DOHH2 (cell line): ENCODE measurements around the gene FCRL5.
A peak's percentile ranks its signal among the peaks of the same experiment; 100 is the strongest.

Experiments used
- H3F3A ChIP-seq: fragments of 200-600 bp; sonication (generic), shearing (Covaris generic); 2 replicates; pipeline ENCODE4 v1.6.0; 2016; ENCODE audit warnings: antibody characterized with exemption, mild to moderate bottlenecking; ENCODE audit not compliant: control insufficient read depth, insufficient read depth
- H3K27ac ChIP-seq: fragments of 200-600 bp; sonication (generic); 2 replicates; pipeline ENCODE4 v1.5.1; 2014; ENCODE audit warnings: low read depth, mild to moderate bottlenecking, low read length, moderate library complexity
- H3K27me3 ChIP-seq: fragments of 200-600 bp; sonication (generic); 2 replicates; pipeline ENCODE4 v1.6.1; 2014; ENCODE audit warnings: mild to moderate bottlenecking, low read length, mixed read lengths; ENCODE audit not compliant: control insufficient read depth
- H3K36me3 ChIP-seq: fragments of 200-600 bp; sonication (generic); 2 replicates; pipeline ENCODE4 v1.6.1; 2014; ENCODE audit warnings: mild to moderate bottlenecking, low read length, moderate library complexity, mixed read lengths; ENCODE audit not compliant: control insufficient read depth
- H3K4me1 ChIP-seq: fragments of 200-600 bp; sonication (generic); 2 replicates; pipeline ENCODE4 v1.6.1; 2014; ENCODE audit warnings: mild to moderate bottlenecking, low read length, mixed read lengths; ENCODE audit not compliant: control insufficient read depth
- H3K4me2 ChIP-seq: fragments of 200-600 bp; sonication (generic); 2 replicates; pipeline ENCODE4 v1.6.0; 2014; ENCODE audit warnings: mild to moderate bottlenecking, low read length, moderate library complexity
- H3K4me3 ChIP-seq: fragments of 200-600 bp; sonication (generic); 2 replicates; pipeline ENCODE4 v1.5.1; 2014; ENCODE audit warnings: mild to moderate bottlenecking, low read length, mixed read lengths
- H3K79me2 ChIP-seq: fragments of 200-600 bp; sonication (generic); 2 replicates; pipeline ENCODE4 v1.6.1; 2014; ENCODE audit warnings: mild to moderate bottlenecking, low read length, mixed read lengths; ENCODE audit not compliant: control insufficient read depth
- H3K9me2 ChIP-seq: fragments of 200-600 bp; sonication (generic); replicated peaks from 2 replicates; pipeline ENCODE4 v1.6.1; 2014; ENCODE audit warnings: mild to moderate bottlenecking, low read length, mixed read lengths; ENCODE audit not compliant: control insufficient read depth
- H3K9me3 ChIP-seq: fragments of 200-600 bp; sonication (generic); 2 replicates; pipeline ENCODE4 v1.6.1; 2014; ENCODE audit warnings: antibody characterized with exemption, low read length, mixed read lengths; ENCODE audit not compliant: control insufficient read depth, insufficient read depth
- H4K20me1 ChIP-seq: fragments of 200-600 bp; sonication (generic); 2 replicates; pipeline ENCODE4 v1.6.0; 2014; ENCODE audit warnings: low read depth, mild to moderate bottlenecking, antibody characterized with exemption, low read length, moderate library complexity; ENCODE audit not compliant: control insufficient read depth, insufficient read depth
- CTCF ChIP-seq: fragments of 200-600 bp; sonication (generic); IDR thresholded peaks from one replicate; pipeline ENCODE4 v1.5.1; 2014; ENCODE audit warnings: antibody characterized with exemption, mild to moderate bottlenecking, low read depth, low read length; ENCODE audit not compliant: poor library complexity, severe bottlenecking
- EZH2phosphoT487 ChIP-seq: fragments of 200-600 bp; sonication (generic); IDR thresholded peaks from 2 replicates; pipeline ENCODE4 v1.6.1; 2017; ENCODE audit warnings: borderline replicate concordance, mild to moderate bottlenecking, antibody characterized with exemption, low read length, moderate library complexity, mixed read lengths

Gene FCRL5

DNA sequence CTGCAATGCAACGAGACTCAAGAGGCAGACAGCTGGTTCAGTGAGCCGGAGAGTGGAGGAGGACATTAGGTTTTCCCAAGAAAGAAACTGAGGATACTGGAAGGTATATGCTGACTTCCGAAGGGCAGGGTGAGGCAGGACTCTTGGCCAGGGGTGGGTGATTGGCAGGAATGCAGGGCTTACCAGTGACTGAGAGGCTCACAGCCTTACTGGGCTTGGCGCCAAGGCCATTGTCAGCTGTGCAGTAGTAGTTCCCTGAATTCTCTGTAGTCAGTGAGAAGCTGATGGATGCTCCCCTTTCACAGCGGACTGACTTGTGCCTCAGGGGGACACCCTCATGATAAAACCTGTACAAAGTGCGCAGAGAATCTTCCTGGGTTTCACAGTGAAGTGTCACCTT lies 9.6 kb downstream of the FCRL5 start:
- Histone ChIP-seq H3K27ac (no peak overlapping the region), H3K27me3 (no peaks in the 10 kb centered on the region), H3K4me1 (peaks cover 27% of the 10 kb centered on the region), H3K9me2 (no peaks in the 10 kb centered on the region), H3F3A (no peaks in the 10 kb centered on the region), H3K4me2 (no peak overlapping the region), H4K20me1 (no peaks in the 10 kb centered on the region), H3K4me3 (no peak overlapping the region), H3K79me2 (no peaks in the 10 kb centered on the region), H3K9me3 (no peaks in the 10 kb centered on the region), H3K36me3 (no peaks in the 10 kb centered on the region)
- TF ChIP-seq CTCF, result no peak

- Histone ChIP-seq H3K9me3 (no peaks in the 10 kb centered on the region), H3K27me3 (no peaks in the 10 kb centered on the region), H3F3A (no peaks in the 10 kb centered on the region), H3K4me3 (no peak overlapping the region), H3K27ac (no peak overlapping the region), H4K20me1 (no peaks in the 10 kb centered on the region), H3K79me2 (no peaks in the 10 kb centered on the region), H3K9me2 (no peaks in the 10 kb centered on the region), H3K4me1 (peaks cover 27% of the 10 kb centered on the region), H3K4me2 (peak overlapping the region; percentile 55; the same call in 1 of the 2 replicates), H3K36me3 (no peaks in the 10 kb centered on the region)
- TF ChIP-seq CTCF (no peak), EZH2phosphoT487 (no peak)
Observed at GRCh38 chr1:157540852-157541251, 11.5 kb downstream of the FCRL5 start.

DNA sequence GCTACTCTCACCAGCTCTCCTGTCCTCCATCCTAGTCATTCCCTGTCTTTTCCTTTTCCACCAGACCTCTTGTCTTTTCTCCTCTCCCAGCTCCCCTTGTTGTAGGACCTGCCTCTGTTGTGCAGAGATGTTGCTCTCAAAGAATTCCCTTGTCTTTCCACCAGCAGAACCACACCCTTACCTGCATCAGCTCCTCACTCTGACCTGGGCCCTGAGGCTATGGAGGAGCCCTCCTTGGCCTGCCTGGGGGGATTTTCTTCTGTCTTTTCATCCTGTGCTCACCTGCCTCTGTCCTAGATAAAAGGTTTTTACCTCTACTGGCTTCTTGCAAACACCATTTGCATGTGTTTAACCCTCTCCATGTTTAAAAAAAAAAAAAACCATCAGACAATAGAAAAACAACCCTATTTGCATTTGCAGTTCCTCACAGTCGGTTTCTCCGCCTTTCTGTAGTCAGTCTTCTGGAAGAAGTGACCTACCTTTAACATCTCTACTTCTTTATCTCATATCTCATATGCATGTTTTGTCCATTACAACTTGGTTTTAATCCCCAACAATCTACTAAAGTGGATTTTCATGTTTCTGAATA lies 12.1 kb downstream of the FCRL5 start:
- no peaks in the 10 kb centered on the region for H3K9me2 ChIP-seq
- H3K79me2 ChIP-seq, result no peaks in the 10 kb centered on the region
- peaks cover 27% of the 10 kb centered on the region for H3K4me1 ChIP-seq
- H3F3A ChIP-seq, result no peaks in the 10 kb centered on the region
- H3K27ac ChIP-seq, result no peak overlapping the region
- no peaks in the 10 kb centered on the region for H4K20me1 ChIP-seq
- H3K9me3 ChIP-seq, result no peaks in the 10 kb centered on the region
- peak overlapping the region; percentile 27 for H3K4me3 ChIP-seq
- peak overlapping the region; percentile 55 for H3K4me2 ChIP-seq
- no peaks in the 10 kb centered on the region for H3K27me3 ChIP-seq
- no peaks in the 10 kb centered on the region for H3K36me3 ChIP-seq
- TF ChIP-seq CTCF (no peak), EZH2phosphoT487 (no peak)
